Natural killer cell treated with Interleukin-12 subunit alpha and Interleukin-12 subunit beta and Interleukin-15 and Interleukin-18, amount 100 ng/mL, for 72 hours (primary cell): ENCODE measurements around the gene MAP3K5. TPM values are rescaled to one million over a fixed set of nuclear protein-coding genes. Genes with fewer than 3 reads are reported as not detected.
"Not testable (repeated sequence)": the region's sequence is repeated elsewhere in the genome, so short reads cannot be mapped to it uniquely, and the experiment has no call there.

Experiments
- ATAC-seq, 2 donors: fragments of 150-1000 bp; cut with Tn5 transposase in 1 of 2; sonication (Bioruptor Pico), chemical (Tn5 transposase) in 1 of 2; 2 replicates each; pipeline ENCODE4 v1.10.0; 2021
- DNase-seq: peaks from one replicate; pipeline ENCODE4 v3.0.0; 2022; ENCODE audit warnings: low spot score
- H3K27ac Mint-ChIP-seq, 2 donors: 1 replicate in 1 of 2; 2 replicates in 1 of 2; pipeline ENCODE4 v1.8.0; 2022; ENCODE audit warnings: mixed read lengths in 2 of 2, mild to moderate bottlenecking in 1 of 2, moderate library complexity in 1 of 2
- H3K27me3 Mint-ChIP-seq, 2 donors: 1 replicate in 1 of 2; 2 replicates in 1 of 2; pipeline ENCODE4 v1.8.0; 2022; ENCODE audit warnings: mixed read lengths in 2 of 2
- H3K36me3 Mint-ChIP-seq: one replicate; pipeline ENCODE4 v1.8.0; 2022; ENCODE audit warnings: mixed read lengths
- H3K4me1 Mint-ChIP-seq, 2 donors: 1 replicate in 1 of 2; 2 replicates in 1 of 2; pipeline ENCODE4 v1.8.0; 2022; ENCODE audit warnings: low read depth in 2 of 2, mixed read lengths in 2 of 2, mild to moderate bottlenecking in 1 of 2
- H3K4me3 Mint-ChIP-seq: one replicate; pipeline ENCODE4 v1.8.0; 2022; ENCODE audit warnings: mixed read lengths
- H3K9me3 Mint-ChIP-seq: 2 replicates; pipeline ENCODE4 v1.8.0; 2022; ENCODE audit warnings: mixed read lengths
- total RNA-seq, 2 donors: library from RNA; stranded (reverse); gene quantifications; one replicate each; pipeline ENCODE4 v1.2.3, GENCODE V29; 2022

MAP3K5 gene
- total RNA-seq, 2 donors from 2014 or later: 27.9 to 33.0 TPM

DNA sequence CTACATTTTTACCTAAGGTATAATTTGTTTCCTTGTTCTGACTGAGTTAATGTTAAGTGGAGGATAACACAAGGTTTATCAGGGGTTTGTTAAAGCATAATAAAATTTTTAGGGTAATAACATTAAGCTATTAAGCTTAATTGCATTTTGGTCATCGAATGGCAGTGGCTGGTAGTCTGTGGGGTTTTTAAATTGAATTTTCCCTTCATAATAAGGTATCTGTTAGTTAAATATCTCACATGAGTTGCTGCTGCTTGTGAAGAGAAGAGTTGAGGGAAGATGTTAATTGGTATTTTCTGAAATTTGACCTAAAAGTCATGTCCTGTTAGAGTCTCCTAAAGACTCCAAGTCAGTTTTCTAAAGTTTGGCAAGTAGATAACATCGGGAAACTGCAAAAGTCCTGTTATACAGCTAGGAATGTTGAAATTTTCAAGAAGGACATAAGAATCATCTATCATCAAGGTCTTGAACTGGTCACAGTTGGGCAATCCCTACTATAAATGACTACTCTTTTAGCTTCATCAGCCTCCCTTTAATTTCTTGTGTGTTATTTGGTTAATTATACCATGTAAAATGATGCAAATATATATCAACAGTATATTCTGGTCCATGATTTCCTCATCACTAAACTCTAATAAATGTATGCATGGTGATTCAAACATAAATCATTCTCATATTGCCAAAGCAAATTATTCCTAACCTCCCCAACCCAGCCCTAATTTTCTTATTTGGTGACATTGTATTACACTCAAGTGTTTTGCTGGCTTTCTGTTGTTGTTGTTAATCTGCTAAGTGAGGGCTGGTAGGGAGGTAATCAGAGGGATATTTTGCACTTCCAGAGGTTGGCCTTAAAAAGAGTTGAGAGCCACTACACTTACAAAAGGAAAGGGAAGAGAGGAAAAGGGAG is 64.0 kb downstream of the MAP3K5 start:
- Mint-ChIP-seq H3K4me3 (no peak overlapping the region), H3K9me3 (peaks cover 3% of the 10 kb centered on the region), H3K4me1 (peaks cover 56 to 58% of the 10 kb centered on the region in 2 donors), H3K27ac (peak overlapping the region in 1 of 2 donors; percentile 2), H3K27me3 (no peaks in the 10 kb centered on the region), H3K36me3 (peaks cover 5% of the 10 kb centered on the region)
- no peak for ATAC-seq
- no peak for DNase-seq

DNA sequence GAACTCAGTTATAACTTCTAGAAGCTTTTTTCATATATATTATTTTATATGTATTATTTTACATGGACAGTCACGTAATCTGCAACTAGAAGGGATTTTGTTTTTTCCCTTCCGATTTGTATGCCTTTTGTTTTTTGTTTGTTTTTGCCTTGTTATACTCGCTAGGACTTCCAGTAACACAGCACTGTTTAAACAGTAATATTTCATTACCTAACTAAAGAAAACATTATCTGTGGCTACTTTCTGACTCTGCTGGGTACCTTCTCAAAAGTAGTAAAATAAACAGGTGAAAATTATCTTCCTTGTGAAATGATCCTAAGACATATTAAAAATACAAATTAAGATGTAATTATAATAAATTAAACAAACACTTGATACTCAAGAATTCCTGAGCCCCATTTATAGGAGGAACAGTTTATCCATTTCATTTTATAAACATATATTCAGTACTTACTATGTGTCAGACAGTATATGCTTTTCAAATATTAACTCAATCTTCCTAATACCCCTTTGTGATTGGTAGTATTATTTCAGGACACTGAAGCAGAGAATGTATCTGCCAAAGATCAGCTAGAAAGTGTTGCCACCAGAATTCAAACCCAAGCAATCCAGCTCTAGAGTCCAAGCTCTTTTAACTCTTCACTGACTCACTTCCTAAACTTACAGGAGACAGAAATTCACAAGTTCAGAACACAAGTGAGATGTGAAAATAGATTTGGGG is 65.3 kb downstream of the MAP3K5 start:
- ATAC-seq (no peak), DNase-seq (no peak)
- Mint-ChIP-seq H3K4me1 (peaks cover 56 to 58% of the 10 kb centered on the region in 2 donors), H3K27ac (peak overlapping the region in 1 of 2 donors; percentile 73), H3K4me3 (no peak overlapping the region), H3K9me3 (peaks cover 3% of the 10 kb centered on the region), H3K36me3 (peaks cover 5% of the 10 kb centered on the region), H3K27me3 (no peaks in the 10 kb centered on the region)

GRCh38 chr6:136725124-136725523 is 67.2 kb downstream of the MAP3K5 start:
- Mint-ChIP-seq H3K27me3 (no peaks in the 10 kb centered on the region), H3K9me3 (peaks cover 3% of the 10 kb centered on the region), H3K36me3 (peaks cover 9% of the 10 kb centered on the region), H3K27ac (peak overlapping the region in 1 of 2 donors; percentile 24), H3K4me1 (peaks cover 45 to 50% of the 10 kb centered on the region in 2 donors), H3K4me3 (no peak overlapping the region)
- ATAC-seq: no peak
- no peak for DNase-seq

DNA sequence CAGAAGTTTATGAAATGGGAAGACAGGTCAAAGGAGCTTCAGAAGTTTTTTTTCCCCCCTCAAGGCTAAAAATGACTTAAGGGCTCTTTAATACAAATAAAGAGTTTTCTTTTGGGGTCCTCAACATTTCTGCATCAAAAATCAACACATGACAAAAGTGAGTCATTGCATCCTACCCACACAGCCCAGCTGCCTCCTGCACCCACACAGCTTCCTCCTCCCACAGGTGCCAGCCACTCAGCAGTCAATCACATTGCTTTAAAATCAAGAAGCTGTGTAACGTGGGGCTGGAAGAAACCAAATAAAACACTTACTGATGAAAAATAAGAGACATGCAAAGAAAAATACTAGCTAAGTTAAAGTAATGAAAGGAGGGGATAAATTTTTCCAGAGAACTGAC is 68.5 kb downstream of the MAP3K5 start:
- peak; percentile 84 to 85 for ATAC-seq
- Mint-ChIP-seq H3K36me3 (peaks cover 8% of the 10 kb centered on the region), H3K4me1 (peaks cover 45 to 47% of the 10 kb centered on the region in 2 donors)

GRCh38 chr6:136721467-136721866 is 70.8 kb downstream of the MAP3K5 start:
- H3K27ac Mint-ChIP-seq: no peak overlapping the region
- H3K27me3 Mint-ChIP-seq: no peaks in the 10 kb centered on the region
- ATAC-seq: no peak

More for the DNA sequence above, 68.5 kb downstream of the MAP3K5 start:
- Mint-ChIP-seq H3K27ac (no peak overlapping the region), H3K27me3 (no peaks in the 10 kb centered on the region), H3K4me3 (peak overlapping the region; percentile 27), H3K9me3 (no peaks in the 10 kb centered on the region)
- DNase-seq: peak; percentile 65

GRCh38 chr6:136720045-136720770 is 72.1 kb downstream of the MAP3K5 start:
- ATAC-seq (no peak), DNase-seq (no peak)
- Mint-ChIP-seq H3K36me3 (peaks cover 8% of the 10 kb centered on the region), H3K4me3 (peak overlapping the region; percentile 56), H3K27me3 (no peaks in the 10 kb centered on the region), H3K4me1 (peaks cover 37 to 45% of the 10 kb centered on the region in 2 donors), H3K9me3 (no peaks in the 10 kb centered on the region), H3K27ac (peak overlapping the region; percentile 29 to 49)

More at GRCh38 chr6:136721467-136721866, 70.8 kb downstream of the MAP3K5 start:
- no peaks in the 10 kb centered on the region for H3K9me3 Mint-ChIP-seq
- no peak overlapping the region for H3K4me3 Mint-ChIP-seq
- H3K4me1 Mint-ChIP-seq: peaks cover 42 to 50% of the 10 kb centered on the region in 2 donors
- DNase-seq: no peak
- H3K36me3 Mint-ChIP-seq: peaks cover 8% of the 10 kb centered on the region

DNA sequence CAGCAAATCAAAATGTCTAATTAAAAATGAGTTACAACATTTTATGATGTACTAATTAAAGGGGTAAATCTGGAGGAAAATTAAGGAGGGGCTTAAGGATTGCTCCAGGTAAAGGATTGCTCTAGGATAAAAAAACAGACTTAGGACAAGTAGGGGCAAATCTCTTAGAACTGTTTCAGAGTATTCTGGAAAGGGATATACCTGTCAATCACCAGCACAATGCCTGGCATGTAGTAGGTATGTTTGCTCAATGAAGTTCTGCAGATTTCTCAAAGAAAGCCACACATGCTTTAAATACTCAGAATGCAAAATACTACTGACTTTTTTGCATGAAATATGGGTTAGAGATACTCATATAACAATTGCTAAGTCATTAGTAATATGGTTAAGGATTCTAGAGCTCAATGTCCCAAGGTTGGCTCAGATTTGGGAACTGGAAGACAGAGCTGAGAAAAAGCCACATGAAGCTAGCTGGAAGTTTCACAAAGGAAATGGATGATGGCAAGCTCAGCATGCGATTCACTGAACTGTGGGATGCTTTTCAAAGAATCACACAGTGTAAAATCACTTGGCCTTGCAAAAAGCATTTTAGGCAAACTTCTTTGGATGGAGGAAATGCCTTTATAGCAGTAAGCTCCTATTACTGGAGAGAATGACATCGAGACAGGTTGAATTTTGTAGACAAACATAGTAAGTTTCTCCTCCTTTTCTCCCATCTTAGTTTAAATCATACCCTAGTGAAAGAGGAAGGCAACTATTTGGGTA is 72.8 kb downstream of the MAP3K5 start:
- H3K9me3 Mint-ChIP-seq: no peaks in the 10 kb centered on the region
- H3K4me3 Mint-ChIP-seq: peak overlapping the region; percentile 56
- DNase-seq: no peak
- peaks cover 8% of the 10 kb centered on the region for H3K36me3 Mint-ChIP-seq
- no peaks in the 10 kb centered on the region for H3K27me3 Mint-ChIP-seq
- peaks cover 35 to 38% of the 10 kb centered on the region in 2 donors for H3K4me1 Mint-ChIP-seq
- ATAC-seq: peak in 1 of 2 donors; percentile 24
- peak overlapping the region; percentile 29 to 49 for H3K27ac Mint-ChIP-seq

DNA sequence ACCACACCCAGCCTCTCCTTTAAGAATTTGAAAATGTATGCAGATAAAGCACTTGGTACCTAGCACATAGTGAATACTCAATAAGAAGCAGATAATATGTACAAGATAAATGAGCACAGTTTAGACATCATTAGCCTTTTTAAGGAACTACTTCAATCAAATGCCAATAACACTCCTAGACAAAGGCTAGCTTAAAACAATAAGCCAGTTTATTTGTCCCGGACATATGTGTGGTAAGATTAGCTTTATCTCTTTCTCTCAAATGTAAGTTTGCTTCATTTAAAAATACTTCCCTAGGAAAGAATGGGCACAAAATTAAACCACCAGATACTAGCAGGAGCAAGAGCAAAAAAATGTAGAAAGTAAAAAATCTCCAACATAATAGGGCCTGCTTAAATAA is 73.8 kb downstream of the MAP3K5 start:
- Mint-ChIP-seq H3K27me3 (no peaks in the 10 kb centered on the region), H3K4me3 (no peak overlapping the region), H3K27ac (no peak overlapping the region), H3K4me1 (peaks cover 29 to 32% of the 10 kb centered on the region in 2 donors), H3K36me3 (peaks cover 8% of the 10 kb centered on the region), H3K9me3 (no peaks in the 10 kb centered on the region)
- DNase-seq (no peak), ATAC-seq (no peak)

- peaks cover 30 to 34% of the 10 kb centered on the region in 2 donors for H3K4me1 Mint-ChIP-seq
- H3K27ac Mint-ChIP-seq: no peak overlapping the region
- no peaks in the 10 kb centered on the region for H3K9me3 Mint-ChIP-seq
- no peaks in the 10 kb centered on the region for H3K27me3 Mint-ChIP-seq
- no peak overlapping the region for H3K4me3 Mint-ChIP-seq
- peaks cover 8% of the 10 kb centered on the region for H3K36me3 Mint-ChIP-seq
- DNase-seq (no peak), ATAC-seq (no peak)
Observed at GRCh38 chr6:136717716-136717990, 74.6 kb downstream of the MAP3K5 start.

DNA sequence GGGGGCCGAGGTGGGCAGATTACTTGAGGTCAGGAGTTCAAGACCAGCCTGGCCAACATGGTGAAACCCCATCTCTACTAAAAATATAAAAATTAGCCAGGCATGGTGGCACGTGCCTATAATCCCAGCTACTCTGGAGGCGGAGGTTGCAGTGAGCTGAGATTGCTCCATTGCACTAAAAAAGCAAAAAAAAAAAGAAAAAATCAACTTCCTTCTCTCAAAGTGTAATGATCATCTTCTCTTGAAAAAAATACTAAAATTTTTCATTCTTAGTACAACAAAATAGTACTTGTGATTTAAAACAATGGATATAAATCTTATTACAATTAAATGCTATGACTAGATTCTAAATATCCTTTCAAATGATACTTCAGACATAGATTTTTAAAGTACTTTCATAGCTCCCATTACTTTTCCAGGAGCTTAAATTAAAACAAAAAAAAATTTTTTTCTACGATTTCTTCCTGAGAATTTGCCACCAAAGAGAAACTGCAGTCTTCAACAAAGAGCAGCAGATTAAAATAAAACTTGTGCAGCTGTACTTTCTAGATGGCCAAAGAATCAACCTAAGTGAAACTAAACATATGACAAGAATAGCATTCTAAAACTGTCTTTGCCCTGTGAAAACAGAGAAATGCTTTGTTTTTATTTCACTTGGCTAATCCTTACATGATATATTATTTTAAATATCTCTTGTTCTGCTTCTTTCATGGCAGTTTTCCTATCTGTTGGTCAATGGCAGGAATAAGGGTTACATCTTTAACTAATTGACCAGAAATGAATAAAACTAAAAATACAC is 75.2 kb downstream of the MAP3K5 start:
- no peaks in the 10 kb centered on the region for H3K9me3 Mint-ChIP-seq
- no peak overlapping the region for H3K27ac Mint-ChIP-seq
- ATAC-seq (no peak), DNase-seq (no peak)
- no peak overlapping the region for H3K4me3 Mint-ChIP-seq
- peaks cover 30 to 38% of the 10 kb centered on the region in 2 donors for H3K4me1 Mint-ChIP-seq
- peaks cover 8% of the 10 kb centered on the region for H3K36me3 Mint-ChIP-seq
- H3K27me3 Mint-ChIP-seq: no peaks in the 10 kb centered on the region

DNA sequence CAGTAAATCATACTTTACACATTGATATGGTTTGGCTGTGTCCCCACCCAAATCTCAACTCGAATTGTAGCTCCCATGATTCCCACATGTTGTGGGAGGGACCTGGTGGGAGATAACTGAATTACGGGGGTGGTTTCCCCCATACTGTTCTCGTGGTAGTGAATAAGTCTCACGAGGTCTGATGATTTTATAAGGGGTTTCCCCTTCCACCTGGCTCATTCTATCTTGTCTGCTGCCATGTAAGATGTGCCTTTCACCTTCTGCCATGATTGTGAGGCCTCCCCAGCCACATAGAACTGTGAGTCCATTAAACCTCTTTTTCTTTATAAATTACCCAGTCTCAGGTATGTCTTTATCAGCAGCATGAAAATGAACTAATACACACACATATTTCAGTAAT is 79.6 kb downstream of the MAP3K5 start:
- H3K4me1 Mint-ChIP-seq: peaks cover 12 to 28% of the 10 kb centered on the region in 2 donors
- not testable (repeated sequence) for H3K27me3 Mint-ChIP-seq, H3K4me3 Mint-ChIP-seq, ATAC-seq, DNase-seq, H3K9me3 Mint-ChIP-seq, H3K36me3 Mint-ChIP-seq
- peak overlapping the region in 1 of 2 donors; percentile 35 for H3K27ac Mint-ChIP-seq

GRCh38 chr6:136711644-136712043 is 80.6 kb downstream of the MAP3K5 start:
- Mint-ChIP-seq H3K36me3 (no peaks in the 10 kb centered on the region), H3K4me3 (no peak overlapping the region), H3K9me3 (no peaks in the 10 kb centered on the region), H3K27me3 (no peaks in the 10 kb centered on the region), H3K4me1 (peaks cover 17 to 34% of the 10 kb centered on the region in 2 donors), H3K27ac (no peak overlapping the region)
- ATAC-seq: no peak
- no peak for DNase-seq
